ENCODE measurements around the gene CHD6.

GRCh38 chr20:41655962-41656618, 37.9 kb upstream of the CHD6 start:
- TF ChIP-seq CTCF (IDR thresholded peaks at IDR 0.05) (no peak), POLR2A (IDR thresholded peaks at IDR 0.05) (no peak)

Measured in testis (tissue), 2 donors.